Measurements from ENCODE around the gene RNF168. TPM values are rescaled to one million over a fixed set of nuclear protein-coding genes. Genes with fewer than 3 reads are reported as not detected.
A peak's percentile ranks its signal among the peaks of the same experiment; 100 is the strongest.
"Not testable (repeated sequence)": the region's sequence is repeated elsewhere in the genome, so short reads cannot be mapped to it uniquely, and the experiment has no call there.

The RNF168 gene
- total RNA-seq: 10 to 100 TPM; 29.8 to 31.1 TPM
- polyA plus RNA-seq: 12.9 TPM

DNA sequence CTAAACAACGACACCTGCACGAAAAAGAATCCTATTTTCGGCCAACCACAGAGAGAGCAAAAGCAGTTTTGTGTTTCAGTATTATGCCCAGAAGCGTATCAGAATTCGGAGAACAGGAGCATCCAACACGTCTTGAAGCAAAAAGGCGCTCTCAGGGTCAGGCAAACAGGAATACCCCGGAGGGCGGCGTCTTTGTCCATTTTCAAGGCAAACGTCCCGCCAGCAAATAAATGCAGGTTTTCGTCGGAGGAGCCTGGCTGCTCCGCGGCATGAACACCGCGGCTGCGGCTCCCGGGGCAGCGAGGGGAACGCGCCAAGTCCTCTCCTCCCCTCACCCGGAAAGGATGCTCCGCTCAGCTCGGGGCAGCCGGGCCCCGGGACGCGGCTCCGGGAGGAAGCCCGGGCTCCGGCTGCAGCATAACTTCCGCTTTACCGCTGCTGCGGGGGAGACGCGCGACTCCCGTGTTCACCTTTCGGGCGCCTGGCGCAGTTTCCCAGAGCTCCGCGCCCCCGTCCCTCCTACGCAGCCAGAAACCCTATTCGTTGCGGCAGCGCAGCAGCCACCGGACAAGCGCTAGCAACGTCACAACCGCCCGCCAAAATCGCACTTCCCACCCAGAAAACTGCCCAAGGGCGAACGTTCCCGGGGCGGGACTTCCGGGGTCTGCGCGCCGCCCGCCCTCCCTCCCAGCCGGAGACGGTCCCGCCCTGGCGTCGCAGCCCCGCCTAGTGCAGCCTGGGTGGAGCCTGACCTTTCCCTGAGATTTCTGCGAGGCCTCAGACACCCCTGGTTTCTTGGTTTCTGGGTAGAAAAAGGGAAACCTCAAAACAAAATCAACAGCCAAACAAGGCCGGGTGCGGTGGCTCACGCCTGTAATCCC lies at the start of gene RNF168:
Gene RNF168 (minus strand): TSS at position 573 of the 881 bp plus-strand sequence. CDS start 595 bp downstream, outside the sequence.
- ChIA-PET POLR2A (interaction anchor here (0.8 to 1.1 kb wide), 3 partner anchors 72 to 439 kb away, joined by 3 read pairs; partner anchors contain the start of genes NCBP2 and UBXN7), CTCF (interaction anchor here (1.2 to 1.3 kb wide), 2 partner anchors 17 to 19 kb away, joined by 3 read pairs; no protein-coding TSS in a partner anchor)
- peak within 1 kb of the TSS; percentile 92 to 100 (median 96) for H3K27ac Mint-ChIP-seq
- peaks cover 0 to 8% (median 0%) of the 10 kb centered on the region in 5 donors for H3K9me3 Mint-ChIP-seq
- peak within 1 kb of the TSS; percentile 96 to 100 (median 99) for H3K4me3 Mint-ChIP-seq
- H3K36me3 Mint-ChIP-seq: peaks cover 0 to 40% (median 4%) of the 10 kb centered on the region in 3 donors
- H3K4me1 Mint-ChIP-seq: peaks cover 31 to 47% (median 36%) of the 10 kb centered on the region in 3 donors
- peak within 1 kb of the TSS; percentile 86 for H3K4me3 ChIP-seq (ENCODE audit: low read length)
- no peaks in the 10 kb centered on the region for H3K27me3 ChIP-seq (ENCODE audit: insufficient read depth, low read length, poor library complexity, severe bottlenecking)
- peak; percentile 81 to 90 (median 87) for DNase-seq
- no peaks in the 10 kb centered on the region for H3K9me3 ChIP-seq (ENCODE audit: low read length)
- H3K27me3 Mint-ChIP-seq: peaks cover 0 to 3% of the 10 kb centered on the region in 2 donors
- H3K27ac ChIP-seq (ENCODE audit: low read depth, low read length): peak within 1 kb of the TSS; percentile 89
- H3K36me3 ChIP-seq (ENCODE audit: insufficient read depth, low read length): no peaks in the 10 kb centered on the region
- peaks cover 25% of the 10 kb centered on the region for H3K4me1 ChIP-seq (ENCODE audit: insufficient read depth, low read length)

- Mint-ChIP-seq H3K27me3 (no peaks in the 10 kb centered on the region), H3K4me1 (peaks cover 0 to 4% (median 0%) of the 10 kb centered on the region in 3 donors), H3K36me3 (peaks cover 8 to 24% (median 8%) of the 10 kb centered on the region in 3 donors), H3K27ac (no peak overlapping the region), H3K9me3 (peaks cover 0 to 15% (median 2%) of the 10 kb centered on the region in 5 donors), H3K4me3 (no peak overlapping the region)
- H3K4me1 ChIP-seq (ENCODE audit: insufficient read depth, low read length): no peaks in the 10 kb centered on the region
- DNase-seq: no peak
- no peaks in the 10 kb centered on the region for H3K9me3 ChIP-seq (ENCODE audit: low read length)
- H3K27me3 ChIP-seq (ENCODE audit: insufficient read depth, low read length, poor library complexity, severe bottlenecking): no peaks in the 10 kb centered on the region
- POLR2A ChIA-PET: no interaction called here
- no peaks in the 10 kb centered on the region for H3K36me3 ChIP-seq (ENCODE audit: insufficient read depth, low read length)
- CTCF ChIA-PET: interaction anchor here (1.3 to 1.4 kb wide), 2 partner anchors 12 to 15 kb away, joined by 4 read pairs; no protein-coding TSS in a partner anchor
- H3K4me3 ChIP-seq (ENCODE audit: low read length): no peak overlapping the region
- no peak overlapping the region for H3K27ac ChIP-seq (ENCODE audit: low read depth, low read length)
Measured at GRCh38 chr3:196552253-196552652, 48.7 kb upstream of the RNF168 start.

DNA sequence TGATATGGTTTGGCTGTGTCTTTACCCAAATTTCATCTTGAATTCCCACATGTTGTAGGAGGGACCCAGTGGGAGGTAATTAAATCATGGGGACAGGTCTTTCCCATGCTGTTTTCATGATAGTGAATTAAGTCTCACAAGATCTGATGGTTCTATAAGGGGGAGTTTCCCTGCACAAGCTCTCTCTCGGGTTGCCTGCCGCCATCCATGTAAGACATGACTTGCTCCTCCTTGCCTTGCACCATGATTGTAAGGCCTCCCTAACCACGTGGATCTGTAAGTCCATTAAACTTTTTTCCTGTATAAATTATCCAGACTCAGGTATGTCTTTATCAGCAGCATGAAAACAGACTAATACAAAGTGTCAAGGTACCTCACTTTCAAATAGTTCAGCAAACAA lies 46.6 kb upstream of the RNF168 start:
- H3K4me1 ChIP-seq (ENCODE audit: insufficient read depth, low read length); H3K36me3 ChIP-seq (ENCODE audit: insufficient read depth, low read length); DNase-seq; H3K4me3 ChIP-seq (ENCODE audit: low read length); H3K27me3 Mint-ChIP-seq; CTCF ChIA-PET; H3K27me3 ChIP-seq (ENCODE audit: insufficient read depth, low read length, poor library complexity, severe bottlenecking); H3K27ac ChIP-seq (ENCODE audit: low read depth, low read length); H3K4me1 Mint-ChIP-seq; POLR2A ChIA-PET; H3K9me3 ChIP-seq (ENCODE audit: low read length); H3K4me3 Mint-ChIP-seq: not testable (repeated sequence)
- H3K27ac Mint-ChIP-seq: peak overlapping the region in 1 of 8 donors; percentile 36
- H3K9me3 Mint-ChIP-seq: peaks cover 0 to 15% (median 2%) of the 10 kb centered on the region in 5 donors
- H3K36me3 Mint-ChIP-seq: peaks cover 8 to 12% (median 10%) of the 10 kb centered on the region in 3 donors

DNA sequence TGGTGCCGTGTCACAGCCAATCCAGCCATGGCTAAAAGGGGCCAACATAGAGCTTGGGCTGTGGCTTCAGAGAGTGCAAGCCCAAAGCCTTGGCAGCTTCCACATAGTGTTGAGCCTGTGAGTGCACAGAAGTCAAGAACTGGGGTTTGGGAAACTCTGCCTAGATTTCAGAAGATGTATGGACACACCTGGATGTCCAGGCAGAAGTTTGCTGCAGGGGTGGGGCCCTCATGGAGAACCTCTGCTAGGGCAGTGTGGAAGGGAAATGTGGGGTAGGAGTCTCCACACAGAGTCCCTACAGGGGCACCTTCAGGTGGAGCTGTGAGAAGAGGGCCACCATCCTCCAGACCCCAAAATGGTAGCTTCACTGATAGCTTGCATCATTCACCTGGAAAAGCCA lies 45.7 kb upstream of the RNF168 start:
- H3K27ac ChIP-seq (ENCODE audit: low read depth, low read length); H3K36me3 ChIP-seq (ENCODE audit: insufficient read depth, low read length); H3K9me3 ChIP-seq (ENCODE audit: low read length); H3K36me3 Mint-ChIP-seq; H3K4me1 ChIP-seq (ENCODE audit: insufficient read depth, low read length); CTCF ChIA-PET; H3K4me3 Mint-ChIP-seq; H3K4me1 Mint-ChIP-seq; H3K27ac Mint-ChIP-seq; POLR2A ChIA-PET; DNase-seq; H3K4me3 ChIP-seq (ENCODE audit: low read length); H3K27me3 ChIP-seq (ENCODE audit: insufficient read depth, low read length, poor library complexity, severe bottlenecking): not testable (repeated sequence)
- Mint-ChIP-seq H3K9me3 (peaks cover 0 to 15% (median 2%) of the 10 kb centered on the region in 5 donors), H3K27me3 (peaks cover 2 to 10% of the 10 kb centered on the region in 2 donors)

DNA sequence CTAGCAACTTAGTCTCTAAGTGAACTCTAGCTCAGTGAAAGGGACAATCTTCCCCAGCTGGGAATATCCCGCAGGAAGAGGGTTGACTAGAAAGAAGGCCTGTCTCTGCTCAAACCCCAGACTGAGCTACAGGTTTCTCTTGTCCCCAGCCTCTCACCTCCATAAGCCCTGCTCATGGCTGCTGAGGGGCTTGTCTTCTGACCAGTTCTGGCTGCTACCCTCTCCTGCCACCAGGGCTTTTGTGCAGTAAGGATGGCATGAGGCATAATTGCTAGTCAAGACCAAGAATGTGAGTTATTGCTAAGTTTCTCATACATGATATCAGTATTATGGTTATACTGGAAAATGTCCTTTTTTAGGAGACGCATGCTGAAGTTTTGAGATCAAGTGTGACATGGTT lies 43.5 kb upstream of the RNF168 start:
- CTCF ChIA-PET: no interaction called here
- H3K36me3 Mint-ChIP-seq: peaks cover 0 to 10% (median 3%) of the 10 kb centered on the region in 3 donors

DNA sequence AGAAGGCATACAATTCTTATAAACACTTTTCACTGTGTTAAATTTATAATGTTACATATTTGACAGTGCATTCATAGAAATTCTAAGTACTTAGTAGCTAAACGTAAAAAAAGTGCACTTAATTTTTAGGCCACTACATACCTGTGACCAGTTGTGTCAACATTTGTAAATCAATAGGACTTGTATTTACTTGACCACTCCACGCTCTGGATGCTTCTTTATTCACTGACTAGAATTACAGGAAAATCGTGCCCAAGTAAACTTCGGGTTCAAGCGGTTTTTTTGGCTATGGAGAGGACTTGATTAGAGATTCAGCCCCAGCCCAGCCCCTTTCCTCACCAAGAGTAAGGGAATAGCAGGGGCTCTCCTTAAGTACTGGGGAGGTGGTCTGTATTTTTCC lies 43.0 kb upstream of the RNF168 start:
- no peak for DNase-seq
- Histone ChIP-seq H3K27ac (ENCODE audit: low read depth, low read length) (no peak overlapping the region), H3K27me3 (ENCODE audit: insufficient read depth, low read length, poor library complexity, severe bottlenecking) (no peaks in the 10 kb centered on the region), H3K36me3 (ENCODE audit: insufficient read depth, low read length) (no peaks in the 10 kb centered on the region), H3K9me3 (ENCODE audit: low read length) (no peaks in the 10 kb centered on the region), H3K4me1 (ENCODE audit: insufficient read depth, low read length) (no peaks in the 10 kb centered on the region), H3K4me3 (ENCODE audit: low read length) (no peak overlapping the region)
- peaks cover 0 to 15% (median 2%) of the 10 kb centered on the region in 5 donors for H3K9me3 Mint-ChIP-seq
- CTCF ChIA-PET: no interaction called here
- peaks cover 2 to 14% of the 10 kb centered on the region in 2 donors for H3K27me3 Mint-ChIP-seq
- POLR2A ChIA-PET: no interaction called here
- no peaks in the 10 kb centered on the region for H3K4me1 Mint-ChIP-seq
- no peak overlapping the region for H3K4me3 Mint-ChIP-seq
- no peak overlapping the region for H3K27ac Mint-ChIP-seq
- peaks cover 0 to 10% (median 3%) of the 10 kb centered on the region in 3 donors for H3K36me3 Mint-ChIP-seq

More for the DNA sequence above, 43.5 kb upstream of the RNF168 start:
- Mint-ChIP-seq H3K4me1 (no peaks in the 10 kb centered on the region), H3K4me3 (no peak overlapping the region), H3K27me3 (peaks cover 2 to 14% of the 10 kb centered on the region in 2 donors), H3K9me3 (peaks cover 0 to 15% (median 2%) of the 10 kb centered on the region in 5 donors), H3K27ac (no peak overlapping the region)
- no peaks in the 10 kb centered on the region for H3K9me3 ChIP-seq (ENCODE audit: low read length)
- no peak for DNase-seq
- H3K4me1 ChIP-seq (ENCODE audit: insufficient read depth, low read length): no peaks in the 10 kb centered on the region
- no peak overlapping the region for H3K4me3 ChIP-seq (ENCODE audit: low read length)
- H3K27me3 ChIP-seq (ENCODE audit: insufficient read depth, low read length, poor library complexity, severe bottlenecking): no peaks in the 10 kb centered on the region
- POLR2A ChIA-PET: no interaction called here
- H3K36me3 ChIP-seq (ENCODE audit: insufficient read depth, low read length): no peaks in the 10 kb centered on the region
- no peak overlapping the region for H3K27ac ChIP-seq (ENCODE audit: low read depth, low read length)

DNA sequence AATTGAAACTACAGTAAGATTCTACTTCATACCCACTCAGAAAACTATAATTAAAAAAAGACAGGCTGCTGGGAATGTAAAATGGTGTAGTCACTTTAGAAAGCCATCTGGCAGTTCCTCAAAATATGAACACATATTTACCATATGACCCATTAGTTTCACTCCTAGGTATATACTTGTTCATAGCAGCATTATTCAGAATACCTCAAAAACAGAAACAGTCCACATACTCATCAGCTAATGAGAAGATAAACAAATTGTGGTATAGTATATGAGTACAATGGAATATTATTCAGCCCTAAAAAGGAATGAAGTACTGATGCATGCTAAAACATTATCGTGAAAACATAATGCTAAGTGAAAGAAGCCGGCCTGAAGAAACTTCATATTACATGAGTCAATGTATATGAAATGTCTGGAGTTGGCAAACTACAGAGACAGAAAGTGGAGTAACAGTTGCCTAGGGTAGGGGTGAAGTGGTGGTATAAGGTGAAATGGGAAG lies 41.0 kb upstream of the RNF168 start:
- Histone ChIP-seq H3K36me3 (ENCODE audit: insufficient read depth, low read length) (no peaks in the 10 kb centered on the region), H3K9me3 (ENCODE audit: low read length) (no peaks in the 10 kb centered on the region), H3K27me3 (ENCODE audit: insufficient read depth, low read length, poor library complexity, severe bottlenecking) (no peaks in the 10 kb centered on the region), H3K4me3 (ENCODE audit: low read length) (no peak overlapping the region), H3K27ac (ENCODE audit: low read depth, low read length) (no peak overlapping the region), H3K4me1 (ENCODE audit: insufficient read depth, low read length) (no peaks in the 10 kb centered on the region)
- ChIA-PET CTCF (no interaction called here), POLR2A (no interaction called here)
- DNase-seq: no peak
- no peak overlapping the region for H3K27ac Mint-ChIP-seq
- no peaks in the 10 kb centered on the region for H3K4me1 Mint-ChIP-seq
- H3K27me3 Mint-ChIP-seq: peaks cover 2 to 14% of the 10 kb centered on the region in 2 donors
- H3K36me3 Mint-ChIP-seq: peaks cover 0 to 10% (median 3%) of the 10 kb centered on the region in 3 donors
- H3K4me3 Mint-ChIP-seq: no peak overlapping the region
- peaks cover 0 to 9% (median 2%) of the 10 kb centered on the region in 5 donors for H3K9me3 Mint-ChIP-seq

Measured in CD8-positive, alpha-beta memory T cell (primary cell).